ENCODE data around the gene PHOX2A.

The PHOX2A gene

GRCh38 chr11:72233773-72234513, 10.0 kb downstream of the PHOX2A start:
- no peak for DNase-seq (ENCODE audit: low spot score)

- no peak for DNase-seq (ENCODE audit: low spot score)
Observed at GRCh38 chr11:72233056-72233772, 10.8 kb downstream of the PHOX2A start.

- DNase-seq (ENCODE audit: low spot score) = no peak
Observed at GRCh38 chr11:72232260-72233055, 11.5 kb downstream of the PHOX2A start.

- DNase-seq (ENCODE audit: low spot score) = no peak
Observed at GRCh38 chr11:72231396-72232259, 12.3 kb downstream of the PHOX2A start.

GRCh38 chr11:72230764-72231365, 13.1 kb downstream of the PHOX2A start:
- no peak for DNase-seq (ENCODE audit: low spot score)

- DNase-seq (ENCODE audit: low spot score) = no peak
Observed at GRCh38 chr11:72229925-72230763, 13.8 kb downstream of the PHOX2A start.

GRCh38 chr11:72229336-72229924, 14.5 kb downstream of the PHOX2A start:
- no peak for DNase-seq (ENCODE audit: low spot score)

GRCh38 chr11:72228844-72229231, 15.1 kb downstream of the PHOX2A start:
- no peak for DNase-seq (ENCODE audit: low spot score)

GRCh38 chr11:72228229-72228843, 15.6 kb downstream of the PHOX2A start:
- no peak for DNase-seq (ENCODE audit: low spot score)

GRCh38 chr11:72227316-72228228, 16.4 kb downstream of the PHOX2A start:
- peak; percentile 60 for DNase-seq (ENCODE audit: low spot score)

- DNase-seq (ENCODE audit: low spot score) = no peak
Observed at GRCh38 chr11:72226701-72227100, 17.3 kb downstream of the PHOX2A start.

- DNase-seq (ENCODE audit: low spot score) = no peak
Observed at GRCh38 chr11:72225411-72225951, 18.5 kb downstream of the PHOX2A start.

- no peak for DNase-seq (ENCODE audit: low spot score)
Observed at GRCh38 chr11:72224564-72225410, 19.2 kb downstream of the PHOX2A start, which contains the start of gene INPPL1. Gene INPPL1 (plus strand): TSS chr11:72224767. CDS start chr11:72224985, 218 bp downstream.

GRCh38 chr11:72223615-72224563, 20.1 kb downstream of the PHOX2A start:
- peak; percentile 34 for DNase-seq (ENCODE audit: low spot score)

GRCh38 chr11:72222907-72223614, 20.9 kb downstream of the PHOX2A start:
- DNase-seq (ENCODE audit: low spot score) = peak; percentile 82

Measured in pons (tissue), 1 donor.